ENCODE data around the gene SH3RF3.

The SH3RF3 gene

DNA sequence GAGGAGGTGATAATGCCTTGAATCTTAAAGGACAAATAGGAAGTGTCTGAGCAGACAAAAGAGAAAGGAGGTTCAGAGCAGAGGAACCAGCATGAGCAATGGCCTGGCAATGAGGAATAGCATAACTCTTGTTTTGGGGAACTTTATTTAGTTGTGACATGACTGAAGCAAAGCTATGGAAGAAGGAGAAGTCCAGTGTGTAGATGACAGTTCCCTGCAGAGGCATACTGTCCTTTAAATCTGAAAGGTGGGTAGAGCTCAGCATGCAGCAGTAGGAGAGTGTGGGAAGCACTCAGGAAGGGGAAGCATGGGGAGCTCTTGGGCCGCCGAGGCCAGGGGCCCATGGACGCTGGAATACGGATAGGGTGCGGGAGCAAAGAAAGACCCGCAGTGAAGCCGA, 311.0 kb downstream of the SH3RF3 start:
- TF ChIP-seq SUZ12 (IDR thresholded peaks at IDR 0.05; ENCODE audit: extremely low read depth, insufficient read depth, insufficient read length) = no peak
- TF ChIP-seq YY1 (IDR thresholded peaks at IDR 0.05; ENCODE audit: insufficient read depth, insufficient read length) = no peak
- no peak for TF ChIP-seq ZNF274 (IDR thresholded peaks at IDR 0.05; ENCODE audit: low read depth, low read length)

DNA sequence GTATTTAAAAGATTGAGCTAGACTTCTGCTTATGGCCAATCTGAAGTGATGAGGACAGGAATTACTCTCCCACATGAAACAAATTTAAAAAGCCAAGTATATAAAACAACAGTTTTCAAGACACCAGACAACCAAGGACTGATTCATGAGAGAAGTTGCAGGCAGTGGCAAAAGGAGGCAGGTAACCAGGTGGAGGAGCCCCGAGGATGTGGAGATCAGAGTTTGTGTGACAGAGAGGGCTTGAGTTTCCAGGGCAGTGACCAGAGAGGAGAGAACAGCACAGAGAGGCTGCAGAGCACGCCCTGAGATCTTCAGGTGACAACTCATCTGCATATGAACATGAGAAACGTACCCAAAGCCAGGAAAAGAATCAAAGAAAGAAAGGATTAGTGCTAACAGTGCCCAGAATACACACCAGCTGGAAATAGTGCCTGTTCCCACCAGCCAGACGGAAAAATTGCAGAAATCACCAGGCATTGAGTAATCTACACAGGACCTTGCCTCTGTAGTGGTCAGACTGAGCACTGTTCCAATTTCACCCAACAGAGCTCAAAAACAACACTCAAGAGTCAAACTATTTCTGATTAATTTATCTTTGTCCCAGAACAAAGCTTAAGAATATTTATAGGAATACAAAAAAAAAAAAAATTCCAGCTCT, 311.6 kb downstream of the SH3RF3 start:
- Histone ChIP-seq H3K36me3 (ENCODE audit: insufficient read depth, insufficient read length, low read length) (no peaks in the 10 kb centered on the region), H3K4me3 (ENCODE audit: insufficient read length, low read depth) (no peak overlapping the region)
- no peak for DNase-seq (ENCODE audit: low read depth, low spot score)

More for the DNA sequence above, 311.0 kb downstream of the SH3RF3 start:
- no peak overlapping the region for H3K9ac ChIP-seq (ENCODE audit: insufficient read length, low read depth)
- peaks cover 3% of the 10 kb centered on the region for H3K4me1 ChIP-seq (ENCODE audit: insufficient read depth, insufficient read length)
- DNase-seq (ENCODE audit: low read depth, low spot score) = no peak
- no peaks in the 10 kb centered on the region for H3K27me3 ChIP-seq (ENCODE audit: insufficient read depth, insufficient read length)
- H3K4me3 ChIP-seq (ENCODE audit: insufficient read length, low read depth) = no peak overlapping the region
- H3K36me3 ChIP-seq (ENCODE audit: insufficient read depth, insufficient read length, low read length) = no peaks in the 10 kb centered on the region
- H3K9me3 ChIP-seq (ENCODE audit: insufficient read depth, low read length) = peaks cover 28% of the 10 kb centered on the region

DNA sequence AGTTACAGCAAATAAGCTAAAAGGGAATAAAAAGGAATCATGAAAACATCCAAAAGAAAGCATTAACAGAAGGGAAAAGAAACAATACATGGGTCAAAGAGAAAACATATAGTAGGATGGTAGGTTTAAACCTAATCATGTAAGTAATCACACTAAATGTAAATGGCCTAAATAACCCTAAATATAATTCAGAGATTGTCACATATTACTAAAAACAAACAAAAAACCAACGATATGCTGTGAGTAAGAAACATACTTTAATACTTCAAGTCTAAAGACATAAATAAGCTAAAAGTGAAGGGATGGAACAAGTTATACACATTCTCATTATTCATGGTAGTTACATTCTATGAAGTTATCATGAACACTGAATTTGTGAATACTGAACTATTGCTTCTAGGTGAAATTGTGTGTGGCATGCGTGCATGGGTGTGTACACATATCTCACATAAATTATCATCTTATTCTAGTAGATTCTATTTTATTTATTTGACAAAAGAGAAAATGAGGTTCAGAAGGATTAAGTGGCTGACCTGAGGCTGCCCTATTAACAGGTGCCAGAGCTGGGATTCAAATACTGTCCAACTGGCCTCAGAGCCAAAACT, 313.8 kb downstream of the SH3RF3 start:
- Histone ChIP-seq H3K27me3 (ENCODE audit: insufficient read depth, insufficient read length) (no peaks in the 10 kb centered on the region), H3K4me1 (ENCODE audit: insufficient read depth, insufficient read length) (peaks cover 5% of the 10 kb centered on the region), H3K9me3 (ENCODE audit: insufficient read depth, low read length) (peaks cover 38% of the 10 kb centered on the region), H3K9ac (ENCODE audit: insufficient read length, low read depth) (no peak overlapping the region), H3K36me3 (ENCODE audit: insufficient read depth, insufficient read length, low read length) (no peaks in the 10 kb centered on the region), H3K4me3 (ENCODE audit: insufficient read length, low read depth) (no peak overlapping the region)
- TF ChIP-seq ZNF274 (IDR thresholded peaks at IDR 0.05; ENCODE audit: low read depth, low read length) = no peak
- TF ChIP-seq SUZ12 (IDR thresholded peaks at IDR 0.05; ENCODE audit: extremely low read depth, insufficient read depth, insufficient read length) = no peak
- TF ChIP-seq YY1 (IDR thresholded peaks at IDR 0.05; ENCODE audit: insufficient read depth, insufficient read length) = no peak
- no peak for DNase-seq (ENCODE audit: low read depth, low spot score)

More for the DNA sequence above, 311.6 kb downstream of the SH3RF3 start:
- Histone ChIP-seq H3K27me3 (ENCODE audit: insufficient read depth, insufficient read length) (no peaks in the 10 kb centered on the region), H3K9me3 (ENCODE audit: insufficient read depth, low read length) (peaks cover 35% of the 10 kb centered on the region), H3K9ac (ENCODE audit: insufficient read length, low read depth) (no peak overlapping the region), H3K4me1 (ENCODE audit: insufficient read depth, insufficient read length) (peaks cover 3% of the 10 kb centered on the region)
- no peak for TF ChIP-seq YY1 (IDR thresholded peaks at IDR 0.05; ENCODE audit: insufficient read depth, insufficient read length)
- TF ChIP-seq SUZ12 (IDR thresholded peaks at IDR 0.05; ENCODE audit: extremely low read depth, insufficient read depth, insufficient read length) = no peak
- no peak for TF ChIP-seq ZNF274 (IDR thresholded peaks at IDR 0.05; ENCODE audit: low read depth, low read length)

DNA sequence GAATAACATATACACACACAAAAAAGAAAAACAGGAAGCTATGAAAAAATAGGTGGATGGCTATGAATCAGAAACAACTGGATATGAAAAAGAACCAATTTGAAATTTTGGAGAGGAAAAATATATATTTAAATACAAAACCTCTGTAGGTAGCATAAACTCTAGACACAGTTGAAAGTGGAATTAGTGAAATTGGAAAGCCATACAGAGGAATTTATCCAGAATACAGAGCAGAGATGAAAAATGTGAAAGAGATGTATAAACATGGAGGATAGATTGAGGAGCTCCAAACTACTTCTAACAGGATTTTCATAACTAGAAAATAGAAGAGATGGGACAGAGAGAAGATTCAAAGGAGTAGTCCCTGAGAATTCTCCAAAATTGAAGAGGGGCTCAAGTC, 315.9 kb downstream of the SH3RF3 start:
- TF ChIP-seq SUZ12 (IDR thresholded peaks at IDR 0.05; ENCODE audit: extremely low read depth, insufficient read depth, insufficient read length) (no peak), ZNF274 (IDR thresholded peaks at IDR 0.05; ENCODE audit: low read depth, low read length) (no peak), YY1 (IDR thresholded peaks at IDR 0.05; ENCODE audit: insufficient read depth, insufficient read length) (no peak)

DNA sequence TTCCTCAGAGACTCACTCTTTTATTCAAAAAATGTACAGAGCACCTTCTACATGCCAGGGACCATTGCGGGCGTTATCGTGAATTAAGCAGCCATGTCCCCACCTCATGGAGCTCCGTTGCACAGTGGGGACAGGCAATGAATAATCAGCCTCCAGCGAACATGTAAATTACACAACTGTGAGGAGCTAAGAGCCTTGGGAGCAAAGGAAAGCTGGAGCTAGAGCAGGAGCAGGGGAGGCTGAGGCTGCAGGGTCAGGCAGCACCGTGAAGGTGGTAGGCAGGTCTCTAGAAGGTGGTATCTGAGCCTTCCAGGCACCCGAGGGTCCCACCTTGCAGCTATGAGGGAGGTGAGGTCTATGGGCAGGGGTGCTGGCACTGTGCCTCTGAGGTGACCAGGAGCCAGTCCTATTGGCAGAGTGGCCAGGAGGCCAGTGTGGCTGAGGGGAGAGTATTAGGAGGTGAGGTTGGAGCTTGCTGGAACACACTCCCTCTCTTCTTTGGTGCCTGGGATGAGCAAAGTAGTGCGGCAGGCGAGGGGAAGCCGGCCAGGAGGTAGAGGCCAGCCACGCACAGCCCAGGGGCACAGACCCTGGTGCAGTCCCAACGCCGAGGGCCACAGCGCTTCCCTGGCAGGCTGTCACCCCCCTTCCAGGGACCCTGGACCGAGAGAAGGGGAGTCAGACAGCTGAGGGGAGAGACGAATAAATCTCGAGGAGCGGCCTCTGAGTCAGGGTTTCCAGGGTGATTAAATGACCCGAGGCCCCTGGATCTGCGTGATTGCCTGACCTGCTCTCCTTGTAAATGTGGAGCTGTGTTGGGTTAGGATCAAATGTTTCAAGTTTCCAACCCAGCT, 317.5 kb downstream of the SH3RF3 start:
- no peaks in the 10 kb centered on the region for H3K27me3 ChIP-seq (ENCODE audit: insufficient read depth, insufficient read length)
- no peak for TF ChIP-seq SUZ12 (IDR thresholded peaks at IDR 0.05; ENCODE audit: extremely low read depth, insufficient read depth, insufficient read length)
- TF ChIP-seq YY1 (IDR thresholded peaks at IDR 0.05; ENCODE audit: insufficient read depth, insufficient read length) = no peak
- TF ChIP-seq ZNF274 (IDR thresholded peaks at IDR 0.05; ENCODE audit: low read depth, low read length) = no peak
- H3K9me3 ChIP-seq (ENCODE audit: insufficient read depth, low read length) = peaks cover 34% of the 10 kb centered on the region
- H3K36me3 ChIP-seq (ENCODE audit: insufficient read depth, insufficient read length, low read length) = no peaks in the 10 kb centered on the region
- H3K4me1 ChIP-seq (ENCODE audit: insufficient read depth, insufficient read length) = peaks cover 5% of the 10 kb centered on the region
- DNase-seq (ENCODE audit: low read depth, low spot score) = no peak
- H3K9ac ChIP-seq (ENCODE audit: insufficient read length, low read depth) = no peak overlapping the region
- no peak overlapping the region for H3K4me3 ChIP-seq (ENCODE audit: insufficient read length, low read depth)

More for the DNA sequence above, 315.9 kb downstream of the SH3RF3 start:
- H3K9me3 ChIP-seq (ENCODE audit: insufficient read depth, low read length) = peaks cover 38% of the 10 kb centered on the region
- no peak overlapping the region for H3K4me3 ChIP-seq (ENCODE audit: insufficient read length, low read depth)
- H3K4me1 ChIP-seq (ENCODE audit: insufficient read depth, insufficient read length) = peaks cover 5% of the 10 kb centered on the region
- no peaks in the 10 kb centered on the region for H3K36me3 ChIP-seq (ENCODE audit: insufficient read depth, insufficient read length, low read length)
- H3K27me3 ChIP-seq (ENCODE audit: insufficient read depth, insufficient read length) = no peaks in the 10 kb centered on the region
- no peak for DNase-seq (ENCODE audit: low read depth, low spot score)
- H3K9ac ChIP-seq (ENCODE audit: insufficient read length, low read depth) = no peak overlapping the region

DNA sequence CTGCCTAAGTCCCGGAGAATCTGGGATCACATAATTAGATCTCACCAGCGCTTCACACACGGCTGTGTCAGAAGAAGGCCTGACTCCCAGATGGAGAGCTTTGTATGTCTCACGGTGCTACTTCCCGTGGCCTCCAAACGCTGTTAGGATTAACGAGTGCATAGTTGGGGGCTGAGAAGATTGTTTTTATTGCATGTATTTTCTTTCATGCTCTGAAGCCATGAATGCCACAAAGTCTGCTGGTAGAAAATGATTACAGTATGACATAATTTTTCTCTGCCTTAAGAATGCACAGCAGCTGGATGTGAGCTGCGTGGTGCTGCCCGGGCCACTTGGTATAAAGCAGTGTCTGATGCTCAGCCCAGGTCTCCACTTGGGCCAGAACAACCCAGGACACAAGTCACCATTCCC, 318.3 kb downstream of the SH3RF3 start:
- H3K4me3 ChIP-seq (ENCODE audit: insufficient read length, low read depth) = no peak overlapping the region
- no peaks in the 10 kb centered on the region for H3K36me3 ChIP-seq (ENCODE audit: insufficient read depth, insufficient read length, low read length)
- H3K9me3 ChIP-seq (ENCODE audit: insufficient read depth, low read length) = peaks cover 33% of the 10 kb centered on the region
- TF ChIP-seq SUZ12 (IDR thresholded peaks at IDR 0.05; ENCODE audit: extremely low read depth, insufficient read depth, insufficient read length) = no peak
- no peak for TF ChIP-seq ZNF274 (IDR thresholded peaks at IDR 0.05; ENCODE audit: low read depth, low read length)
- no peak for TF ChIP-seq YY1 (IDR thresholded peaks at IDR 0.05; ENCODE audit: insufficient read depth, insufficient read length)
- H3K27me3 ChIP-seq (ENCODE audit: insufficient read depth, insufficient read length) = no peaks in the 10 kb centered on the region
- no peak overlapping the region for H3K9ac ChIP-seq (ENCODE audit: insufficient read length, low read depth)
- no peak for DNase-seq (ENCODE audit: low read depth, low spot score)
- H3K4me1 ChIP-seq (ENCODE audit: insufficient read depth, insufficient read length) = peaks cover 5% of the 10 kb centered on the region

DNA sequence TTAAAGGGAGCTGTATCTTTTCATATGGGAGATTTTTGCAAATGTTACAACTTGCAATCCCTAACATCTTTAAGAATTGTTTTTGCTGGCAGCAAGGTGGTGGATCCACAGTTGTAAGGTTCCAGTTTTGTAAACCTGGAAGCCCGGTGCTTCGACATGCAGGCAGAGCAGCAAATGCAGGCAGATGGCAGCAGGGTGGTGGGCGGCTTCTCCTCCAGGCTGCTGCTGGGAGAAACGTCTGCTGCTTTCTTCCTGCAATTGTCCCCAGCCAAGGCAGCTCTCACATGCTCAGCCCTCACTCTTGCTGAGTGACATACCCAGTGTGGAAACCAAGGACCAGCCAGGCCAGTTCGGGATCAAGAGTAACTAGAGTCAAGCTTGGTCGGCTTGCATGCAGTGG, 318.8 kb downstream of the SH3RF3 start:
- Histone ChIP-seq H3K4me3 (ENCODE audit: insufficient read length, low read depth) (no peak overlapping the region), H3K36me3 (ENCODE audit: insufficient read depth, insufficient read length, low read length) (no peaks in the 10 kb centered on the region), H3K9me3 (ENCODE audit: insufficient read depth, low read length) (peaks cover 28% of the 10 kb centered on the region), H3K4me1 (ENCODE audit: insufficient read depth, insufficient read length) (peaks cover 5% of the 10 kb centered on the region), H3K9ac (ENCODE audit: insufficient read length, low read depth) (no peak overlapping the region), H3K27me3 (ENCODE audit: insufficient read depth, insufficient read length) (no peaks in the 10 kb centered on the region)
- no peak for DNase-seq (ENCODE audit: low read depth, low spot score)
- no peak for TF ChIP-seq ZNF274 (IDR thresholded peaks at IDR 0.05; ENCODE audit: low read depth, low read length)
- TF ChIP-seq YY1 (IDR thresholded peaks at IDR 0.05; ENCODE audit: insufficient read depth, insufficient read length) = no peak
- no peak for TF ChIP-seq SUZ12 (IDR thresholded peaks at IDR 0.05; ENCODE audit: extremely low read depth, insufficient read depth, insufficient read length)

Measured in NT2/D1 (cell line).